Gastrocnemius medialis (tissue), 4 donors: ENCODE measurements around the gene CBX1.

Experiments
- CTCF ChIP-seq, 5 experiments: fragments of 450-650 bp in 3 of 5; fragments of 200-600 bp in 2 of 5; sonication (generic) in 2 of 5; IDR thresholded peaks in 4 of 5; conservative IDR thresholded peaks in 1 of 5; 1 replicate in 4 of 5; 2 replicates in 1 of 5; pipeline ENCODE4 v1.5.1; 2016 to 2019; ENCODE audit warnings: antibody characterized with exemption in 5 of 5, mild to moderate bottlenecking in 3 of 5, moderate library complexity in 3 of 5
- POLR2A ChIP-seq, 2 donors: fragments of 450-650 bp; IDR thresholded peaks; one replicate each; pipeline ENCODE4 v1.6.1; 2017; ENCODE audit warnings: antibody characterized with exemption in 2 of 2, mild to moderate bottlenecking in 2 of 2, moderate library complexity in 2 of 2

- TF ChIP-seq POLR2A (IDR thresholded peaks at IDR 0.05) (no peak), CTCF (IDR thresholded peaks at IDR 0.05 in 4 of 5, conservative IDR thresholded peaks at IDR 0.05 in 1 of 5) (no peak)
Measured at GRCh38 chr17:48031966-48032365, 69.3 kb downstream of the CBX1 start.
